HepG2 (cell line): ENCODE measurements around the gene CNNM3.

Source experiments
- AHDC1 ChIP-seq: sonication (generic); formaldehyde crosslinking; IDR thresholded peaks from 2 replicates; pipeline ENCODE4 v1.5.1; 2020; ENCODE audit warnings: mild to moderate bottlenecking, missing genetic modification reagents, borderline replicate concordance
- CHD2 ChIP-seq: IDR thresholded peaks from 2 replicates; pipeline ENCODE4 v1.6.1; 2011; ENCODE audit warnings: low read depth, low read length, improper control_type of control experiment
- CTCF ChIP-seq: sonication (generic); formaldehyde crosslinking; IDR thresholded peaks from 2 replicates; pipeline ENCODE4 v1.5.0; 2020; ENCODE audit warnings: mild to moderate bottlenecking, missing genetic modification reagents, moderate library complexity
- FOXM1 ChIP-seq: sonication (generic); formaldehyde crosslinking; IDR thresholded peaks from 2 replicates; pipeline ENCODE4 v1.5.0; 2020; ENCODE audit warnings: missing genetic modification reagents
- POLR2AphosphoS5 ChIP-seq: IDR thresholded peaks from 2 replicates; pipeline ENCODE4 v1.6.1; 2012; ENCODE audit warnings: low read depth, low read length
- REXO4 ChIP-seq: sonication (generic); formaldehyde crosslinking; IDR thresholded peaks from 2 replicates; pipeline ENCODE4 v1.8.0; 2022; ENCODE audit warnings: missing genetic modification reagents, mild to moderate bottlenecking, borderline replicate concordance
- SMC3 ChIP-seq: IDR thresholded peaks from 2 replicates; pipeline ENCODE4 v1.6.1; 2011; ENCODE audit warnings: low read length, improper control_type of control experiment
- TFE3 ChIP-seq: IDR thresholded peaks from 2 replicates; pipeline ENCODE4 v1.6.1; 2016
- ZBTB1 ChIP-seq: sonication (generic); formaldehyde crosslinking; IDR thresholded peaks from 2 replicates; pipeline ENCODE4 v1.4.0; 2020; ENCODE audit warnings: missing genetic modification reagents, borderline replicate concordance
- ZNF776 ChIP-seq: sonication (generic); formaldehyde crosslinking; IDR thresholded peaks from 2 replicates; pipeline ENCODE4 v1.4.0; 2020; ENCODE audit warnings: mild to moderate bottlenecking, missing genetic modification reagents

- TF ChIP-seq CHD2 (no peak), POLR2AphosphoS5 (no peak), CTCF (CRISPR knock-in tag) (no peak), FOXM1 (CRISPR knock-in tag) (no peak), ZNF776 (no peak), TFE3 (CRISPR knock-in tag) (no peak), SMC3 (no peak), ZBTB1 (CRISPR knock-in tag) (no peak), AHDC1 (CRISPR knock-in tag) (no peak), REXO4 (CRISPR knock-in tag) (no peak)
Observed at GRCh38 chr2:96799623-96799935, 16.5 kb upstream of the CNNM3 start.
